Adipocyte (in vitro differentiated cells): ENCODE results near the gene NFIL3.

Experiments
- DNase-seq: peaks from one replicate; pipeline ENCODE4 v3.0.0-alpha.2; 2015; ENCODE audit warnings: low read depth
- H3K27me3 ChIP-seq: replicated peaks from 2 replicates; pipeline ENCODE4 v1.7.0; 2013; ENCODE audit warnings: mild to moderate bottlenecking, low read length, moderate library complexity; ENCODE audit not compliant: control insufficient read depth, insufficient read depth
- H3K36me3 ChIP-seq: 2 replicates; pipeline ENCODE4 v1.7.0; 2013; ENCODE audit warnings: low read length, mild to moderate bottlenecking, moderate library complexity; ENCODE audit not compliant: control insufficient read depth, insufficient read depth, severe bottlenecking
- H3K4me1 ChIP-seq: 2 replicates; pipeline ENCODE4 v1.7.0; 2013; ENCODE audit warnings: mild to moderate bottlenecking, low read length, moderate library complexity; ENCODE audit not compliant: control insufficient read depth, insufficient read depth
- H3K4me3 ChIP-seq: 2 replicates; pipeline ENCODE4 v1.7.0; 2013; ENCODE audit warnings: mild to moderate bottlenecking, low read length, moderate library complexity
- H3K9ac ChIP-seq: 2 replicates; pipeline ENCODE4 v1.7.0; 2013; ENCODE audit warnings: mild to moderate bottlenecking, low read length, moderate library complexity
- H3K9me3 ChIP-seq: 2 replicates; pipeline ENCODE4 v1.7.0; 2013; ENCODE audit warnings: mild to moderate bottlenecking, low read length, moderate library complexity; ENCODE audit not compliant: control insufficient read depth

NFIL3 gene

GRCh38 chr9:91431485-91431884, 7.9 kb upstream of the NFIL3 start:
- Histone ChIP-seq H3K36me3 (no peaks in the 10 kb centered on the region), H3K27me3 (no peaks in the 10 kb centered on the region), H3K4me3 (no peak overlapping the region), H3K9me3 (no peaks in the 10 kb centered on the region), H3K4me1 (peaks cover 54% of the 10 kb centered on the region), H3K9ac (no peak overlapping the region)
- no peak for DNase-seq

GRCh38 chr9:91429501-91429900, 5.9 kb upstream of the NFIL3 start:
- Histone ChIP-seq H3K4me1 (peaks cover 73% of the 10 kb centered on the region), H3K4me3 (no peak overlapping the region), H3K9ac (peak overlapping the region; percentile 82), H3K36me3 (no peaks in the 10 kb centered on the region), H3K27me3 (no peaks in the 10 kb centered on the region), H3K9me3 (no peaks in the 10 kb centered on the region)
- no peak for DNase-seq

DNA sequence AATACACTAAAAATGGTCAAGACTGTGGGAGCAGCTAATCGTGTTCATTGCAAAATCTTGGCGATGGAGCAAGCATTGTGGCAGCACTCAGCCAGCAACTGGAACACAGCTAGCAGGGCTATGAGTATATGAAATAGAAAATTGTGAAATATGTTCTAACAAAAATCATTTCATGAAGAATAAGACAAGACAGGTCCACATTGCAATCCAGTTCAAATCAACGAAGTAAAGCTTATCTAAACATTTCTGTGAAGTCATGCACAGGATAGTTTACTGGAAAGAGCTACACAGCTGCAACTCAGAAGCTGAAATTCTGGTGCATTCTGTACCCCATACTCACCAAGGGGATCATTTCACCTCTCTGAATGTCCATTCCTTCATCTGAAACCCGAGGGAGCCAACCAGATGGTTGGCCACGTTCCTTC, 5.3 kb upstream of the NFIL3 start:
- H3K4me3 ChIP-seq: peak overlapping the region; percentile 59
- peak overlapping the region; percentile 82 for H3K9ac ChIP-seq
- H3K4me1 ChIP-seq: peaks cover 73% of the 10 kb centered on the region
- H3K9me3 ChIP-seq: no peaks in the 10 kb centered on the region
- H3K36me3 ChIP-seq: no peaks in the 10 kb centered on the region
- no peaks in the 10 kb centered on the region for H3K27me3 ChIP-seq
- DNase-seq: peak; percentile 94

DNA sequence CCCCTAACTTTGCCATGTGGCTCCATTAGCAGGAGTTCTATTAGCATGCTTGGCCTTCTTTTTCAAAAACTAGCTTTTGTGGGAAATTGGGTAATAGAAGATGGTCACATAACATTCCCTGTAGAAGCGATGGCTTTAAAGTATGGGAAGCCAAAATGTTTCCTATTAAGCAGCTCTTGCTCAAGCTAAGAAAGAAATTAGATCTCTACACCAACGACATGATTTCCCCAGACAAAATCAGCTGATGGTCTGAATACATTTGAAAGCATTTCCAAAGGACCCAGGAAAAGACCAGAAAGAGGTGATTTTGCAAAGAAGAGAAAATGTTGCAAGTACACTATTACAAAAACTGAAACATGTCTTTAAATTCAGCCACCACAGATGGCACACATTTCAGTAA, 4.8 kb upstream of the NFIL3 start:
- Histone ChIP-seq H3K9me3 (no peaks in the 10 kb centered on the region), H3K4me3 (peak overlapping the region; percentile 59), H3K9ac (peak overlapping the region; percentile 82), H3K36me3 (no peaks in the 10 kb centered on the region), H3K27me3 (no peaks in the 10 kb centered on the region), H3K4me1 (peaks cover 72% of the 10 kb centered on the region)
- DNase-seq: peak; percentile 75

- H3K4me3 ChIP-seq: peak overlapping the region; percentile 59
- H3K4me1 ChIP-seq: peaks cover 66% of the 10 kb centered on the region
- H3K27me3 ChIP-seq: no peaks in the 10 kb centered on the region
- peak overlapping the region; percentile 82 for H3K9ac ChIP-seq
- H3K9me3 ChIP-seq: no peaks in the 10 kb centered on the region
- peak; percentile 71 for DNase-seq
- no peaks in the 10 kb centered on the region for H3K36me3 ChIP-seq
Observed at GRCh38 chr9:91427873-91428272, 4.2 kb upstream of the NFIL3 start.

DNA sequence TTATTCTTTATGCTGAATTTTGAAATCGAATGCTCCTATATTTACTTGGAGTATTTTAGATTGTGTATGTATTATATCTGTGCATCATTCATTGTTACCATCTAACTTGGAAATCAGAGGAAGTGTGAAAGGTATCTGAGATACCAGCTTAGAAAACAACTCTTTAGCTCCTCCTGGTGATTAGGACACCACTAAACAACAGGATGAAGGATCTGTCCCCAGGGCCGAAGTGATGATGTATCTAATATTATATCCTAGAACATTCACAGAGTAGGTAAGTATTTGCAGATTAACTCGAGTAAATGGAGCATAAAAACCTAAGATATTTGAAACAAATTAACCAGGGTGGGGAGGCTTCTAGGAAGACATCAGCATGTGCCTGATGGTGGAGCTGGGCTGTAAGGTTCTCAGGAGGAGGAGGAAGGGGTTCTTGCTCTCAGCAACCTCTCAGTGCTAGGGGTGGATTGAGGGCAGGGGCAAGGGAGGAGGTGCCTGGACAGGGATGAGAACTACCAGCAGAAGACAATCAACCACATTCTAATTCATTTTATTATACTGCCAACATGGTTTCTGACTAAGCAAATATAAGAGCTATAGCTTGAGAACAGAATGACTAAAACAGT, 2.6 kb upstream of the NFIL3 start:
- Histone ChIP-seq H3K27me3 (no peaks in the 10 kb centered on the region), H3K9ac (peak overlapping the region; percentile 82), H3K9me3 (no peaks in the 10 kb centered on the region), H3K4me1 (peaks cover 52% of the 10 kb centered on the region), H3K4me3 (no peak overlapping the region), H3K36me3 (no peaks in the 10 kb centered on the region)
- DNase-seq: peak; percentile 69

GRCh38 chr9:91425271-91425670, 1.6 kb upstream of the NFIL3 start:
- Histone ChIP-seq H3K27me3 (no peaks in the 10 kb centered on the region), H3K9me3 (no peaks in the 10 kb centered on the region), H3K4me1 (peaks cover 58% of the 10 kb centered on the region), H3K9ac (peak overlapping the region; percentile 98), H3K4me3 (peak overlapping the region; percentile 90), H3K36me3 (no peaks in the 10 kb centered on the region)
- DNase-seq: no peak

GRCh38 chr9:91424403-91425176, 958 bp upstream of the NFIL3 start:
- DNase-seq: peak; percentile 98
- peak overlapping the region; percentile 90 for H3K4me3 ChIP-seq
- no peaks in the 10 kb centered on the region for H3K27me3 ChIP-seq
- no peaks in the 10 kb centered on the region for H3K36me3 ChIP-seq
- H3K4me1 ChIP-seq: peaks cover 61% of the 10 kb centered on the region
- H3K9me3 ChIP-seq: no peaks in the 10 kb centered on the region
- peak overlapping the region; percentile 98 for H3K9ac ChIP-seq

- no peaks in the 10 kb centered on the region for H3K27me3 ChIP-seq
- no peaks in the 10 kb centered on the region for H3K9me3 ChIP-seq
- H3K4me3 ChIP-seq: peak overlapping the region; percentile 88
- H3K4me1 ChIP-seq: peaks cover 61% of the 10 kb centered on the region
- H3K9ac ChIP-seq: peak overlapping the region; percentile 99
- peak; percentile 88 for DNase-seq
- H3K36me3 ChIP-seq: no peaks in the 10 kb centered on the region
Observed at GRCh38 chr9:91422758-91423711, 597 bp downstream of the NFIL3 start.

- H3K9me3 ChIP-seq: no peaks in the 10 kb centered on the region
- peak; percentile 53 for DNase-seq
- H3K4me1 ChIP-seq: peaks cover 61% of the 10 kb centered on the region
- peak overlapping the region; percentile 88 for H3K4me3 ChIP-seq
- peak overlapping the region; percentile 99 for H3K9ac ChIP-seq
- H3K36me3 ChIP-seq: no peaks in the 10 kb centered on the region
- H3K27me3 ChIP-seq: no peaks in the 10 kb centered on the region
Observed at GRCh38 chr9:91421971-91422757, 1.5 kb downstream of the NFIL3 start.
